SJCRH30 (cell line): ENCODE results near the gene NDUFS1. TPM values are rescaled to one million over a fixed set of nuclear protein-coding genes. Genes with fewer than 3 reads are reported as not detected.
"Not testable (repeated sequence)": the region's sequence is repeated elsewhere in the genome, so short reads cannot be mapped to it uniquely, and the experiment has no call there.

Experiments
- DNase-seq, 2 experiments: peaks; one replicate each; pipeline ENCODE4 v3.0.0-alpha.2; 2015 to 2020
- H3K27ac ChIP-seq: fragments of 250-450 bp; sonication (Bioruptor Pico); 2 replicates; pipeline ENCODE4 v1.5.1; 2020; ENCODE audit warnings: mild to moderate bottlenecking, moderate library complexity
- H3K27me3 ChIP-seq: fragments of 250-450 bp; sonication (Bioruptor Pico); 2 replicates; pipeline ENCODE4 v1.5.1; 2020; ENCODE audit warnings: mild to moderate bottlenecking, moderate library complexity
- H3K36me3 ChIP-seq: fragments of 250-450 bp; sonication (Bioruptor Pico); 2 replicates; pipeline ENCODE4 v1.5.1; 2020; ENCODE audit warnings: mild to moderate bottlenecking, moderate library complexity
- H3K4me1 ChIP-seq: fragments of 250-450 bp; sonication (Bioruptor Pico); 2 replicates; pipeline ENCODE4 v1.5.1; 2020; ENCODE audit warnings: mild to moderate bottlenecking, moderate library complexity
- H3K4me3 ChIP-seq: fragments of 250-450 bp; sonication (Bioruptor Pico); 2 replicates; pipeline ENCODE4 v1.5.1; 2020; ENCODE audit warnings: mild to moderate bottlenecking, moderate library complexity
- H3K9me3 ChIP-seq: fragments of 250-450 bp; sonication (Bioruptor Pico); replicated peaks from 2 replicates; pipeline ENCODE4 v1.5.1; 2020; ENCODE audit warnings: mild to moderate bottlenecking, moderate library complexity
- total RNA-seq: library from RNA; depleted of rRNA; stranded (reverse); fragments of >200 nt; shearing (Covaris generic); gene quantifications from 2 replicates; pipeline ENCODE4 v1.2.3, GENCODE V29; 2014; rRNA removed

Gene NDUFS1
- 115 and 124 TPM in 2 replicates for total RNA-seq

- H3K9me3 ChIP-seq, result no peaks in the 10 kb centered on the region
- peaks cover 50% of the 10 kb centered on the region for H3K36me3 ChIP-seq
- H3K27me3 ChIP-seq, result no peaks in the 10 kb centered on the region
- peak within 1 kb of the TSS; percentile 94 for H3K27ac ChIP-seq
- peaks cover 14% of the 10 kb centered on the region for H3K4me1 ChIP-seq
- DNase-seq, result peak; percentile 97 to 98
- peak within 1 kb of the TSS; percentile 80 for H3K4me3 ChIP-seq
Observed at GRCh38 chr2:206159346-206160124, at the start of gene NDUFS1, which contains the start of gene EEF1B2. Gene NDUFS1, minus strand, starts transcription at chr2:206159444. Its CDS starts 5,766 bp downstream, at chr2:206153678. Gene EEF1B2, plus strand, starts transcription at chr2:206159895. Its CDS starts 85 bp downstream, at chr2:206159980.

DNA sequence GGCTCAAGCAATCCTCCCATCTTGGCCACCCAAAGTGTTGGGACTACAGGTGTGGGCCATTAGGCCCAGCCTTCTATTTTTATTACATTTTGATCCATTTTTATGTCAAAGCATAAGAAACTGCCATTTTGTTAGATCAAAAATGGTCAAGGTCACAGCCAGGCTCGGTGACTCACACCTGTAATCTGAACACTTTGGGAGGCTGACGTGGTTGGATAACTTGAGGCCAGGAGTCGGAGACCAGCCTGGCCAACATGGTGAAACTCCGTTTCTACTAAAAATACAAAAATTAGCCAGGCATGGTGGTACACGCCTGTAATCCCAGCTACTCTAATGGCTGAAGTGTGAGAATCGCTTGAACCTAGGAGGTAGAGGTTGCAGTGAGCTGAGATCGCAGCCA lies 49.7 kb upstream of the NDUFS1 start:
- Histone ChIP-seq H3K9me3 (no peaks in the 10 kb centered on the region), H3K4me1 (peaks cover 6% of the 10 kb centered on the region; the same call in 1 of the 2 replicates), H3K36me3 (no peaks in the 10 kb centered on the region), H3K27me3 (no peaks in the 10 kb centered on the region), H3K27ac (no peak overlapping the region), H3K4me3 (no peak overlapping the region)
- DNase-seq, result no peak

GRCh38 chr2:206207316-206207715 lies 48.1 kb upstream of the NDUFS1 start:
- DNase-seq, H3K27me3 ChIP-seq, H3K27ac ChIP-seq, H3K4me3 ChIP-seq, H3K9me3 ChIP-seq, H3K4me1 ChIP-seq, H3K36me3 ChIP-seq: not testable (repeated sequence)

GRCh38 chr2:206204710-206205109 lies 45.5 kb upstream of the NDUFS1 start:
- Histone ChIP-seq H3K27me3 (no peaks in the 10 kb centered on the region), H3K4me3 (no peak overlapping the region), H3K27ac (no peak overlapping the region), H3K36me3 (no peaks in the 10 kb centered on the region), H3K9me3 (no peaks in the 10 kb centered on the region), H3K4me1 (no peaks in the 10 kb centered on the region)
- no peak for DNase-seq

DNA sequence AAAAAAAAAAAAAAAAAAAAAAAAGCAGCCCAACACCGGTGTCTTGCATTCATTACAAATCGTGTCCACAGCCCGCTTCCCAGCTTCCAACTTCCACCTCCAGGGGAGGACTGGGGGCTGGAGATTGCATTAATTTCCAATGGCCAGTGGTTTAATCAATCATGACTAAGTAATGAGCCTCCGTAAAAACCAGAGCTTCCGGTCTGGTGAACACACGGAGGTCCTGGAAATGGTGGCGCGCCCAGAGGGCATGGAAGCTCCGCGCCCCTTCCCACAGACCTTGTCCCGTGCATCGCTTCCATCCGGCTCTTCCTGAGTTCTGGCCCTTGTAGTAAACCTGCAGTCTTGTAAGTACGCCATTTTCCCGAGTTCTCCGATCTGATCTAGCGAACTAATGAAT lies 44.1 kb upstream of the NDUFS1 start:
- no peaks in the 10 kb centered on the region for H3K4me1 ChIP-seq
- H3K4me3 ChIP-seq, result no peak overlapping the region
- H3K27me3 ChIP-seq, result no peaks in the 10 kb centered on the region
- no peaks in the 10 kb centered on the region for H3K9me3 ChIP-seq
- no peak overlapping the region for H3K27ac ChIP-seq
- no peaks in the 10 kb centered on the region for H3K36me3 ChIP-seq
- no peak for DNase-seq

- no peak for DNase-seq
- H3K36me3 ChIP-seq, result no peaks in the 10 kb centered on the region
Observed at GRCh38 chr2:206202446-206202845, 43.2 kb upstream of the NDUFS1 start.

GRCh38 chr2:206201075-206201848 lies 42.0 kb upstream of the NDUFS1 start:
- H3K27ac ChIP-seq, result no peak overlapping the region
- H3K4me3 ChIP-seq, result no peak overlapping the region
- no peak for DNase-seq
- no peaks in the 10 kb centered on the region for H3K4me1 ChIP-seq
- no peaks in the 10 kb centered on the region for H3K9me3 ChIP-seq
- no peaks in the 10 kb centered on the region for H3K27me3 ChIP-seq
- no peaks in the 10 kb centered on the region for H3K36me3 ChIP-seq

More at GRCh38 chr2:206202446-206202845, 43.2 kb upstream of the NDUFS1 start:
- Histone ChIP-seq H3K27ac (no peak overlapping the region), H3K27me3 (no peaks in the 10 kb centered on the region), H3K4me3 (no peak overlapping the region), H3K9me3 (no peaks in the 10 kb centered on the region), H3K4me1 (no peaks in the 10 kb centered on the region)

DNA sequence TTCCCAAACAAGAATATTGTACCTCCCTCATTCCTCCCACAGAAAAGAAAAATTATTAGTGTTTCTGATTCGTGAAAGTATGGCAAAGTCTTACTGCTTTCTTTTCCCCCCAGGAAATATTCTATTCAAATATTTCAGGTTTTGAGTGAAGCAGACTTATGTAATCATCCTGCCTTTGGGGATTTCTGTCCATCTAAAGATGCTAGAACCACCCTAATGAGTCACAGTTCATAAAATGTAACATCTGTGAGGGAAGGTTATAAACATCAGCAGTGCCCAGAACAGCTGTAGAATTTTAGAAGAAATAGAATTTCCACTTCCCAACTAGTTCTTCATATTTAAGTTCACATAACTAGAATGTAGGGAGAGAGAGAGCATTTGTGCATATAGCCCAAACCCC lies 39.4 kb upstream of the NDUFS1 start:
- Histone ChIP-seq H3K27me3 (no peaks in the 10 kb centered on the region), H3K4me1 (no peaks in the 10 kb centered on the region), H3K4me3 (no peak overlapping the region), H3K27ac (no peak overlapping the region), H3K36me3 (no peaks in the 10 kb centered on the region), H3K9me3 (no peaks in the 10 kb centered on the region)
- no peak for DNase-seq

DNA sequence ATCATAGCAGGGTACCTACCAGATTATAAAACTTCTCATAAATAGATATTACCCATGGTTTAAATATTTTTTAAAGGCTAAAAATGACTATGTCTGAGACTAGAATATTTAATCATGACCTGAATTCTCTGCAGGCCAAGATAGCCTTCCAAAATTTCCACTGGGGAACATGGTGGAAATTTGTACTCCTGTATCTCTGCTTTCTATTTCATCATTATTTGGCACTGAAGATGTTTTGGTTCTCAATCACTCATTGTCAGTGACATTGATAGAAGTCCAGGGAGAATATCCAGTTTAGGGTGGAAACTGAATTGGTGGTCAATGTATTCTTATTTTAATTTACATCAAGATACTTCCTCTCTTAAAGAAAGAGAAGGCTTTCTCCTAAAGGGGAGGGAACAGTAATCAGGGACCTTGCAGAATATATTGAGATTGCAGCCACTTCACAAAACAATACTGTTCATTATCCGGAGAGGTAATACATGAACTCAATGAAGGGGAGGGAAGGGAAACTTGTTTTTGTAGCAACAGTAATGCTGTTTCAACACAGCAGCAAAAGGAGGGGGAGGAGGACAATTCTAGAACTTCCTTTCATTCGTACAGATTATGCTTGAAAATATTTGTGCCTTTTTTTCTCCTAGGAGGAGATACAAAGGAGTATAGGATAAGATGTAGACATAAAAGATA lies 34.6 kb upstream of the NDUFS1 start:
- no peak for DNase-seq
- no peaks in the 10 kb centered on the region for H3K9me3 ChIP-seq
- H3K27ac ChIP-seq, result no peak overlapping the region
- H3K36me3 ChIP-seq, result no peaks in the 10 kb centered on the region
- H3K4me1 ChIP-seq, result no peaks in the 10 kb centered on the region
- no peak overlapping the region for H3K4me3 ChIP-seq
- H3K27me3 ChIP-seq, result no peaks in the 10 kb centered on the region

DNA sequence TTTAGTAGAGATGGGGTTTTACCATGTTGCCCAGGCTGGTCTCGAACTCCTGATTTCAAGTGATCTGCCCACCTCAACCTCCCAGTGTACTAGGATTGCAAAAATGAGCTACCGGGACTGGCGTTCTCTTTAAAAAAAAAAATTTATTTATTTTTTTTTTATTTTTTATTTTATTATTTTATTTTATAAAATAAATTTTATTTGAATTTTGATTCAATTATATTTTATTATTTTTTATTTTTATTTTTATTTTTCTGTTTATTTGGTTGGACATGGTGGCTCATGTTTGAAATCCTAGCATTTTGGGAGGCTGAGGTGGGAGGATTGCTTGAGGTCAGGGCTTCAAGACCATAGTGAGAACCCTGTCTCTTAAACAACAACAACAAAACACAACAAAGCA lies 32.9 kb upstream of the NDUFS1 start:
- DNase-seq, result no peak
- Histone ChIP-seq H3K4me3 (no peak overlapping the region), H3K9me3 (no peaks in the 10 kb centered on the region), H3K27me3 (no peaks in the 10 kb centered on the region), H3K27ac (no peak overlapping the region), H3K36me3 (no peaks in the 10 kb centered on the region), H3K4me1 (no peaks in the 10 kb centered on the region)

DNA sequence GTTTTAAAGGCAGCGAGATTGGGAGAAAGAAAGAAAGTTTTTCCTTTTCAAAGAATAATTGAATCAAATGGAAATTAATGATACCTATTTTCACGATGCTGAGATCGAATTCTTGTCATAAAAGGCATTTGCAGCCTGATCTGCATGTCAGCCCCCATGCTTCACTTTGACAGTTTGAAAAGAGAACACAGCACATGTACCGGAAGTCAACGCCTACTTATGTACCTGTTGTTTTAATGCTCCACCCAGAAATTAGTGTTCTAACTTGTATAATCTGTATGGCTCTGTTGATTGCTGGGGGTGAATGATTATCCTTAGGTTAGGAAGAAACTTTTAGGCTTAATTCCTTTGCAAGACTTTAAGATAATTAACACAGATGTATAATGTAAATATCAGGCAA lies 31.4 kb upstream of the NDUFS1 start:
- Histone ChIP-seq H3K4me1 (no peaks in the 10 kb centered on the region), H3K27ac (no peak overlapping the region), H3K36me3 (no peaks in the 10 kb centered on the region), H3K4me3 (no peak overlapping the region), H3K27me3 (no peaks in the 10 kb centered on the region), H3K9me3 (no peaks in the 10 kb centered on the region)
- DNase-seq, result no peak

GRCh38 chr2:206190111-206190510 lies 30.9 kb upstream of the NDUFS1 start:
- no peaks in the 10 kb centered on the region for H3K4me1 ChIP-seq
- no peak overlapping the region for H3K27ac ChIP-seq
- no peaks in the 10 kb centered on the region for H3K27me3 ChIP-seq
- no peaks in the 10 kb centered on the region for H3K36me3 ChIP-seq
- DNase-seq, result no peak
- no peaks in the 10 kb centered on the region for H3K9me3 ChIP-seq
- no peak overlapping the region for H3K4me3 ChIP-seq

DNA sequence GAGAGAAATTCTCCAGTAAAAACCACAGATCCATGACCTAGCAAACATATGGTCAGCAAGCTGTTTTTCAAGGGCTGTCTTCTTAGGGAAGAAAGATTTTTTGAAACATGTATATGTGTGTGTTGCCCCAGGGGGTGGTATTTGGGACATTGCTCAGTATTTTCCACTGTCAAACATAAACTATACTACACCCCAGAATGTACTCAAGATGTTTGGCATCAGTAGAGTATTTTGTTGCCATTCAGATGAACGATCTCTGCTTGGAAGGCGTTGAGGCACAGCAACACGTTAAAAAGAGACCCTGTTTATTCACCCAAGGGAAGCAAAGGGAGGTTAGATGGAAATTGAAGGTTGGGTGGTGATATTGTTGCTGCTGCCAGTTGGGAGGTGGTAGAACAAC lies 30.4 kb upstream of the NDUFS1 start:
- no peaks in the 10 kb centered on the region for H3K36me3 ChIP-seq
- H3K27ac ChIP-seq, result no peak overlapping the region
- H3K27me3 ChIP-seq, result no peaks in the 10 kb centered on the region
- no peaks in the 10 kb centered on the region for H3K9me3 ChIP-seq
- DNase-seq, result no peak
- no peaks in the 10 kb centered on the region for H3K4me1 ChIP-seq
- no peak overlapping the region for H3K4me3 ChIP-seq

DNA sequence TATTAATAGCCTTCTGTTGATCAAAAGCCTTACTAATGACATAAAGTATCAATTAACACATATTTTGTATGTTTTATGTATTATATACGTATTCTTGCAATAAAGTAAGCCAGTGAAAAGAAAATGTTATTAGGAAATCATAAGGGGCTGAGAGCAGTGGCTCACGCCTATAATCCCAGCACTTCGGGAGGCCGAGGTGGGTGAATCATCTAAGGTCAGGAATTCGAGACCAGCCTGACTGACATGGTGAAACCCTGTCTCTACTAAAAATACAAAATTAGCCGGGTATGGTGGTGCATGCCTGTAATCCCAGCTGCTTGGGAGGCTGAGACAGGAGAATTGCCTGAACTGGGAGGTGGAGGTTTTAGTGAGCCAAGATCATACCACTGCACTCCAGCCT lies 22.3 kb upstream of the NDUFS1 start:
- not testable (repeated sequence) for H3K27ac ChIP-seq, H3K27me3 ChIP-seq, H3K4me1 ChIP-seq, H3K9me3 ChIP-seq, H3K36me3 ChIP-seq, H3K4me3 ChIP-seq, DNase-seq

GRCh38 chr2:206176901-206177300 lies 17.7 kb upstream of the NDUFS1 start:
- Histone ChIP-seq H3K4me1 (no peaks in the 10 kb centered on the region), H3K4me3 (no peak overlapping the region), H3K36me3 (no peaks in the 10 kb centered on the region), H3K27me3 (no peaks in the 10 kb centered on the region), H3K9me3 (no peaks in the 10 kb centered on the region), H3K27ac (no peak overlapping the region)
- no peak for DNase-seq
